ENCODE data around the gene DMAP1.

DMAP1 gene

DNA sequence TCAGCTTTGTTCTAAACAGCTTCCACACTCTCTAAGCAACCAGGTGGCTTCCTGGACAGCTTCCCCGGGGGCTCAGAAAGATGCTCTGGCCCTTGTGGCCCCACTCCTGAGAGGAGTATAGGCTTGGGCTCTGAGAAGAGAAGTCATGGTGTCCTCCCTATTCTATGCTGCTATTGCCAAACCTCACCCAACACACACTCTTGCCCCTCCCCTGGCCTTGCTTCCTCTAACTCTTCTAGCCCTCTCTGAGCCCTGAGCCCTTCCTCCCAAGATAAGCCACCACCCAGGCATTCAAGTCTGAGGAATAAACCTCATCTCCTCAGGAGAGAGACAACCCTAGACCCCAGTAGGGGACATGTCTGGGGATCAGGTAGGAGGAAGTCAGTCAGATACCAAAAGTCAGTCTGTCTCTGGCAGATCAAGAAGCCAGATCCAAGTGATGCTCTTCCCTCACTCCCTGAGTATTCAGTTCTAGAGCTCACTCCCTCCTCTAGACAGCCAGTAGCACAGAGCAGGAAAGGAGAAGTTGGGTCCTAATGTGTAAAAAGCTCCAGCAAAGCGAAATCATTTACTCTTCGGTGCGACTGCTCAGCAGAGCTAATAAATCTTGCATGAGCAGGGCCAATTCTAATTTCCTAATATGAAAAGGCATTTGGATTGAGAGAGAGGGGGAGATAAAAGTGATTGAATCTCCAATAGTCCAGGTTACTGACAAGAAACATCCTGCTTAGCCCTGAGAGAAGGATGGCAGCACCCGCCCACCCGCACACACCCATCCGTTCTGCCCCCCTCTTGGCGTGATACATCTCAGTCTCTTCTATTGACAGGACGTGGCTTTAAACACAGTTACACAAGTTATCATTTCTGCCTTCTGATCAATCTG is 50.5 kb downstream of the DMAP1 start:
- Histone ChIP-seq H3K9me3 (no peaks in the 10 kb centered on the region), H3K27ac (no peak overlapping the region), H3K4me1 (no peaks in the 10 kb centered on the region), H3K27me3 (no peaks in the 10 kb centered on the region), H3K36me3 (peaks cover 0 to 7% (median 0%) of the 10 kb centered on the region in 3 donors), H3K4me3 (no peak overlapping the region)
- no peak for DNase-seq
- intact Hi-C loops (cut with DNase I; ENCODE audit: low total_unique reads) = no loop called here
- no peak for TF ChIP-seq CTCF (IDR thresholded peaks at IDR 0.05)

DNA sequence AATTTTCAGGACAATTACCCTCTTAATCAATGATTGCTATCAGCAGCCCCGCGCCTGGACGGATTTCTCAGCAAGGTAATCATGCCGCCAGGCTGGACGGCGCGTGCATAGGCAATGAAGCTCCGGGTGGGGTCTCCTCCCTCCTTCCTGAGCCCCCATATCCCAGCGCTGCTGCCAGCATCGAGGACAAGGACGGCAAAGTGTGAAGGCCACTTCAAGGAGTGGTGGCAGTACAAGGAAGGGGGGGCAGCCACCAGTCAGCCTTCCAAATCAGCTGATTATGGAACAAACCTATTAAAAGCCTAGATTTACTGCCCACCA is 51.1 kb downstream of the DMAP1 start:
- DNase-seq = no peak
- no peaks in the 10 kb centered on the region for H3K4me1 ChIP-seq
- intact Hi-C loops (cut with DNase I; ENCODE audit: low total_unique reads) = no loop called here
- no peak overlapping the region for H3K4me3 ChIP-seq
- no peak for TF ChIP-seq CTCF (IDR thresholded peaks at IDR 0.05)
- peaks cover 0 to 6% (median 0%) of the 10 kb centered on the region in 3 donors for H3K36me3 ChIP-seq
- H3K27me3 ChIP-seq = no peaks in the 10 kb centered on the region
- no peaks in the 10 kb centered on the region for H3K9me3 ChIP-seq
- no peak overlapping the region for H3K27ac ChIP-seq

- Histone ChIP-seq H3K27me3 (no peaks in the 10 kb centered on the region), H3K9me3 (no peaks in the 10 kb centered on the region), H3K36me3 (peaks cover 0 to 6% (median 0%) of the 10 kb centered on the region in 3 donors), H3K4me3 (no peak overlapping the region), H3K4me1 (no peaks in the 10 kb centered on the region), H3K27ac (no peak overlapping the region)
- intact Hi-C loops (cut with DNase I; ENCODE audit: low total_unique reads) = no loop called here
- no peak for DNase-seq
- TF ChIP-seq CTCF (IDR thresholded peaks at IDR 0.05) = no peak
Observed at GRCh38 chr1:44265656-44266358, 52.5 kb downstream of the DMAP1 start.

DNA sequence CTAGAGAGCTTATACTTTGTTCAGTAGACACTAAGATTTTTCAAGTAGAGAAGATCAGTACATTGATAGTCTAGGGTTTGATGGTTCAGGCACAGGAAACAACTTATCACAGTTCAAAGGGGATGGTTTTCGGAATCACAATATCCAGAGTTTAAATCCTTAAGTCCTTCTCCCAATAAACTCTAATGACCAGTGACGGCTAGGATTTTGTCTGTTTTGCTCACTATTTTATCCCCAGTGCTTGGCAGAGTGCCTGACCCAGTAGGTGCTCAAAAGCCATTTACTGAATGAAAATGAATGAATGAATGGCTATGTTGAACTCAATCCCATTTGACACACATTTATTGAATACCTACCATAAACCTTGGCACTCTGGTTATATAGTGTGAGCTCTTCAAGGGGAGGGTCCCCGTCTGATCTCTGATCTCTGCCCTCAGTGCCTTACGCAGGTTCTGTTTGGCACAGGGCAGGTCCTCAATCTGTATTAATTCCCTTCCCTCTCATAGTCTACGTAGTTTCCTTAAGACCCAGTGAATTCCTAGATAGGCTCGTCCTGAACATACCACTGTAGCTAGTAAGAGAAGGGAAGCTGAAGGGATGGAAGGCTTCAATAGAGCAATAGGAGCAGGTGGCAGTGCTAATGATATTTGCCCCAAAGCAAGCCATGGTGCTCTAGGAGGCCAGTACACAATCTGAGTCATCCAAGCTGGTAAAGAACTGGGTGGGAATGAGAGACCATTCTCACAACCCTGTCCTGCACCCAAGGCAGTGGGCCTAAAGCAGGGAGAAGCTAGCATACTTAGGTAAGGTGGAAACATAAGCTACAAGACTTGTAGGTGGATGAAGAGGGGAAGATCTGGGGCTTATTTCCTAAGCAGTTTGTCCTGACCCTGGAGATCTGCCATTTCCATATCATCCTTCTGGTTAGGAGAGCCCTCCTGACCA is 53.4 kb downstream of the DMAP1 start:
- H3K4me1 ChIP-seq = no peaks in the 10 kb centered on the region
- TF ChIP-seq CTCF (IDR thresholded peaks at IDR 0.05) = no peak
- no peaks in the 10 kb centered on the region for H3K27me3 ChIP-seq
- intact Hi-C loops (cut with DNase I; ENCODE audit: low total_unique reads) = no loop called here
- no peaks in the 10 kb centered on the region for H3K9me3 ChIP-seq
- H3K36me3 ChIP-seq = peaks cover 0 to 2% (median 0%) of the 10 kb centered on the region in 3 donors
- H3K4me3 ChIP-seq = no peak overlapping the region
- DNase-seq = no peak
- no peak overlapping the region for H3K27ac ChIP-seq

- no peak for DNase-seq
- H3K4me3 ChIP-seq = no peak overlapping the region
- H3K4me1 ChIP-seq = no peaks in the 10 kb centered on the region
- H3K27me3 ChIP-seq = no peaks in the 10 kb centered on the region
- H3K36me3 ChIP-seq = no peaks in the 10 kb centered on the region
- no peaks in the 10 kb centered on the region for H3K9me3 ChIP-seq
- intact Hi-C loops (cut with DNase I; ENCODE audit: low total_unique reads) = no loop called here
- no peak for TF ChIP-seq CTCF (IDR thresholded peaks at IDR 0.05)
- H3K27ac ChIP-seq = no peak overlapping the region
Observed at GRCh38 chr1:44267438-44267837, 54.2 kb downstream of the DMAP1 start.
